GM19438 (cell line): Measurements from ENCODE around the gene STON2.
"Not testable (repeated sequence)": the region's sequence is repeated elsewhere in the genome, so short reads cannot be mapped to it uniquely, and the experiment has no call there.

Experiments
- ATAC-seq: cut with Tn5 transposase; IDR thresholded peaks from one replicate; pipeline ENCODE4 v1.9.1; 2021; ENCODE audit warnings: low read depth; ENCODE audit not compliant: unreplicated experiment

The STON2 gene

GRCh38 chr14:81385419-81385818 is 14.7 kb downstream of the STON2 start:
- ATAC-seq: no peak

GRCh38 chr14:81384900-81385299 is 15.2 kb downstream of the STON2 start:
- ATAC-seq: no peak

- ATAC-seq: no peak
Observed at GRCh38 chr14:81382517-81383225, 17.5 kb downstream of the STON2 start.

- not testable (repeated sequence) for ATAC-seq
Observed at GRCh38 chr14:81380009-81380408, 20.1 kb downstream of the STON2 start.

- no peak for ATAC-seq
Observed at GRCh38 chr14:81371802-81372201, 28.3 kb downstream of the STON2 start.

GRCh38 chr14:81367563-81367962 is 32.6 kb downstream of the STON2 start:
- no peak for ATAC-seq

- ATAC-seq: no peak
Observed at GRCh38 chr14:81366884-81367283, 33.2 kb downstream of the STON2 start.

GRCh38 chr14:81366214-81366613 is 33.9 kb downstream of the STON2 start:
- ATAC-seq: no peak

GRCh38 chr14:81363746-81364378 is 36.3 kb downstream of the STON2 start:
- ATAC-seq: no peak

- no peak for ATAC-seq
Observed at GRCh38 chr14:81353691-81354323, 46.3 kb downstream of the STON2 start.

- ATAC-seq: no peak
Observed at GRCh38 chr14:81352413-81352812, 47.7 kb downstream of the STON2 start.

GRCh38 chr14:81351205-81351604 is 48.9 kb downstream of the STON2 start:
- ATAC-seq: no peak

- no peak for ATAC-seq
Observed at GRCh38 chr14:81350344-81351130, 49.6 kb downstream of the STON2 start.

GRCh38 chr14:81348061-81348460 is 52.1 kb downstream of the STON2 start:
- ATAC-seq: no peak

- ATAC-seq: no peak
Observed at GRCh38 chr14:81345781-81346180, 54.3 kb downstream of the STON2 start.

- ATAC-seq: no peak
Observed at GRCh38 chr14:81344481-81345160, 55.5 kb downstream of the STON2 start.

GRCh38 chr14:81343701-81344100 is 56.4 kb downstream of the STON2 start:
- no peak for ATAC-seq

- no peak for ATAC-seq
Observed at GRCh38 chr14:81342850-81343580, 57.1 kb downstream of the STON2 start.

- ATAC-seq: no peak
Observed at GRCh38 chr14:81341781-81342180, 58.3 kb downstream of the STON2 start.

- ATAC-seq: no peak
Observed at GRCh38 chr14:81341370-81341769, 58.8 kb downstream of the STON2 start.
